G401.6 (cell line): Measurements from ENCODE around the gene RIOK1.
"Not testable (repeated sequence)": the region's sequence is repeated elsewhere in the genome, so short reads cannot be mapped to it uniquely, and the experiment has no call there.

ENCODE experiments used
- FAIRE-seq: peaks from 2 replicates; lab custom pipeline; 2012; peaks lifted over from hg19 to GRCh38; lab: Jason Lieb, UNC

The RIOK1 gene

GRCh38 chr6:7389451-7390225 lies at the start of gene RIOK1, which contains the start of gene CAGE1:
Gene RIOK1 (plus strand): TSS chr6:7389808. CDS start chr6:7390003, 195 bp downstream.
Gene CAGE1 (minus strand): TSS chr6:7389742. CDS start chr6:7387173, 2,569 bp downstream.
- peak; percentile 85 for FAIRE-seq

- FAIRE-seq = no peak
These were observed 48.3 kb upstream of the RIOK1 start for GRCh38 chr6:7341271-7341670.

GRCh38 chr6:7341989-7342742 lies 47.4 kb upstream of the RIOK1 start:
- FAIRE-seq = no peak

GRCh38 chr6:7343546-7344475 lies 45.8 kb upstream of the RIOK1 start:
- no peak for FAIRE-seq

GRCh38 chr6:7344773-7345450 lies 44.7 kb upstream of the RIOK1 start:
- not testable (repeated sequence) for FAIRE-seq

- FAIRE-seq = not testable (repeated sequence)
These were observed 42.0 kb upstream of the RIOK1 start for GRCh38 chr6:7347551-7347997.

- FAIRE-seq = not testable (repeated sequence)
These were observed 39.0 kb upstream of the RIOK1 start for GRCh38 chr6:7350591-7350990.

GRCh38 chr6:7351916-7352315 lies 37.7 kb upstream of the RIOK1 start:
- FAIRE-seq = not testable (repeated sequence)

GRCh38 chr6:7367408-7367807 lies 22.2 kb upstream of the RIOK1 start:
- FAIRE-seq = no peak

GRCh38 chr6:7373739-7374138 lies 15.9 kb upstream of the RIOK1 start:
- FAIRE-seq = no peak

- FAIRE-seq = no peak
These were observed 11.6 kb upstream of the RIOK1 start for GRCh38 chr6:7377961-7378360.

GRCh38 chr6:7378740-7379139 lies 10.9 kb upstream of the RIOK1 start:
- FAIRE-seq = no peak

GRCh38 chr6:7381092-7381491 lies 8.5 kb upstream of the RIOK1 start:
- no peak for FAIRE-seq

GRCh38 chr6:7389162-7389450 lies 502 bp upstream of the RIOK1 start:
- FAIRE-seq = no peak

GRCh38 chr6:7390226-7390878 lies 744 bp downstream of the RIOK1 start:
- FAIRE-seq = no peak

- no peak for FAIRE-seq
These were observed 1.5 kb downstream of the RIOK1 start for GRCh38 chr6:7391151-7391550.

- FAIRE-seq = no peak
These were observed 2.8 kb downstream of the RIOK1 start for GRCh38 chr6:7392402-7392801.

- FAIRE-seq = no peak
These were observed 11.5 kb downstream of the RIOK1 start for GRCh38 chr6:7401075-7401474.

GRCh38 chr6:7402716-7403115 lies 13.1 kb downstream of the RIOK1 start:
- FAIRE-seq = no peak

GRCh38 chr6:7404546-7404945 lies 14.9 kb downstream of the RIOK1 start:
- no peak for FAIRE-seq

GRCh38 chr6:7406743-7407142 lies 17.1 kb downstream of the RIOK1 start:
- FAIRE-seq = no peak
